Body of pancreas (tissue), 4 donors: ENCODE measurements around the gene ZFHX3.

Experiments
- CTCF ChIP-seq, 7 experiments: fragments of 450-650 bp in 4 of 7; fragments of 200-600 bp in 3 of 7; sonication (generic) in 3 of 7; IDR thresholded peaks; one replicate each; pipeline ENCODE4 v1.5.1; 2016 to 2019; ENCODE audit warnings: antibody characterized with exemption in 7 of 7
- POLR2A ChIP-seq, 3 donors: fragments of 450-650 bp; IDR thresholded peaks; one replicate each; pipeline ENCODE4 v1.6.1; 2016; ENCODE audit warnings: antibody characterized with exemption in 3 of 3, mild to moderate bottlenecking in 2 of 3

GRCh38 chr16:72800524-72801161, 247.3 kb downstream of the ZFHX3 start:
- no peak for TF ChIP-seq POLR2A (IDR thresholded peaks at IDR 0.05)
- no peak for TF ChIP-seq CTCF (IDR thresholded peaks at IDR 0.05)
